K562 (cell line): ENCODE results near the gene HES6.

ENCODE experiments used
- CSDE1 ChIP-seq, 2 experiments: fragments of 450-650 bp; IDR thresholded peaks; 2 replicates each; pipeline ENCODE4 v1.6.1; 2016; ENCODE audit warnings: mild to moderate bottlenecking in 1 of 2
- FOXP4 ChIP-seq: sonication (generic); formaldehyde crosslinking; IDR thresholded peaks from 2 replicates; pipeline ENCODE4 v1.8.0; 2022; ENCODE audit warnings: mild to moderate bottlenecking, missing genetic modification reagents, borderline replicate concordance
- MTA2 ChIP-seq: fragments of 450-650 bp; IDR thresholded peaks from 2 replicates; pipeline ENCODE4 v1.6.1; 2016; ENCODE audit warnings: low read depth
- POLR2A ChIP-seq: fragments of 450-650 bp; conservative IDR thresholded peaks from 2 replicates; pipeline ENCODE4 v1.6.1; 2016
- POLR2AphosphoS5 ChIP-seq: IDR thresholded peaks from 2 replicates; pipeline ENCODE4 v1.6.1; 2011; ENCODE audit warnings: mild to moderate bottlenecking, low read depth, low read length, moderate library complexity; ENCODE audit not compliant: control insufficient read depth, insufficient read depth
- PREB ChIP-seq: sonication (generic); formaldehyde crosslinking; IDR thresholded peaks from 2 replicates; pipeline ENCODE4 v1.8.1; 2023; ENCODE audit warnings: mild to moderate bottlenecking, missing genetic modification reagents
- ZC3H4 ChIP-seq: sonication (generic); formaldehyde crosslinking; IDR thresholded peaks from 2 replicates; pipeline ENCODE4 v1.9.0; 2021; ENCODE audit warnings: missing genetic modification reagents, borderline replicate concordance
- ZNF398 ChIP-seq: fragments of 250-450 bp; sonication (Bioruptor Pico); IDR thresholded peaks from 2 replicates; pipeline ENCODE4 v1.8.0; 2021; ENCODE audit warnings: moderate library complexity, mild to moderate bottlenecking, inconsistent platforms
- ZZZ3 ChIP-seq: fragments of 450-650 bp; IDR thresholded peaks from 2 replicates; pipeline ENCODE4 v1.6.1; 2016; ENCODE audit warnings: antibody characterized with exemption, mild to moderate bottlenecking, moderate library complexity

GRCh38 chr2:238239863-238240756, at the start of gene HES6:
- TF ChIP-seq PREB (CRISPR knock-in tag), result no peak
- TF ChIP-seq FOXP4, result no peak
- no peak for TF ChIP-seq MTA2
- no peak for TF ChIP-seq ZNF398 (CRISPR knock-in tag)
- no peak for TF ChIP-seq ZZZ3
- no peak for TF ChIP-seq CSDE1 (IDR thresholded peaks at IDR 0.05)
- peak; percentile 80; the same call in 1 of the 2 replicates for TF ChIP-seq POLR2AphosphoS5
- TF ChIP-seq ZC3H4 (CRISPR knock-in tag), result no peak
- TF ChIP-seq POLR2A, result peak; percentile 68; the same call in 1 of the 2 replicates
